ENCODE measurements around the gene PLIN4. TPM values are rescaled to one million over a fixed set of nuclear protein-coding genes. Genes with fewer than 3 reads are reported as not detected.
"Not testable (repeated sequence)": the region's sequence is repeated elsewhere in the genome, so short reads cannot be mapped to it uniquely, and the experiment has no call there.

The PLIN4 gene
- total RNA-seq, 2 donors from 2014 or later, result 3.4 to 7.1 TPM

- Histone ChIP-seq H3K4me3 (no peak overlapping the region), H3K9me3 (peaks cover 5% of the 10 kb centered on the region), H3K27me3 (replicated peaks; ENCODE audit: insufficient read depth) (no peaks in the 10 kb centered on the region), H3K4me1 (ENCODE audit: control insufficient read depth in 1 of 2, low read depth in 2 of 2) (no peaks in the 10 kb centered on the region), H3K27ac (no peak overlapping the region), H3K36me3 (no peaks in the 10 kb centered on the region)
- no peak for DNase-seq (ENCODE audit: low spot score)
- no peak for TF ChIP-seq CTCF (IDR thresholded peaks at IDR 0.05)
- ATAC-seq (ENCODE audit: insufficient number of reproducible peaks, low FRiP score, low read depth), result no peak
Observed at GRCh38 chr19:4542896-4543841, 24.9 kb upstream of the PLIN4 start.

- H3K27me3 ChIP-seq (replicated peaks; ENCODE audit: insufficient read depth); DNase-seq (ENCODE audit: low spot score); H3K36me3 ChIP-seq; H3K4me3 ChIP-seq; H3K4me1 ChIP-seq (ENCODE audit: control insufficient read depth in 1 of 2, low read depth in 2 of 2); H3K27ac ChIP-seq; H3K9me3 ChIP-seq; ATAC-seq (ENCODE audit: insufficient number of reproducible peaks, low FRiP score, low read depth): not testable (repeated sequence)
Observed at GRCh38 chr19:4541806-4542145, 23.5 kb upstream of the PLIN4 start.

- TF ChIP-seq CTCF (IDR thresholded peaks at IDR 0.05), result no peak
- ATAC-seq (ENCODE audit: insufficient number of reproducible peaks, low FRiP score, low read depth), result no peak
- no peaks in the 10 kb centered on the region for H3K4me1 ChIP-seq (ENCODE audit: control insufficient read depth in 1 of 2, low read depth in 2 of 2)
- H3K36me3 ChIP-seq, result no peaks in the 10 kb centered on the region
- peaks cover 5% of the 10 kb centered on the region for H3K9me3 ChIP-seq
- no peak for DNase-seq (ENCODE audit: low spot score)
- H3K27me3 ChIP-seq (replicated peaks; ENCODE audit: insufficient read depth), result no peaks in the 10 kb centered on the region
- no peak overlapping the region for H3K4me3 ChIP-seq
- no peak overlapping the region for H3K27ac ChIP-seq
Observed at GRCh38 chr19:4541114-4541805, 23.0 kb upstream of the PLIN4 start.

- Histone ChIP-seq H3K36me3 (no peaks in the 10 kb centered on the region), H3K4me1 (ENCODE audit: control insufficient read depth in 1 of 2, low read depth in 2 of 2) (peaks cover 0 to 8% of the 10 kb centered on the region in 2 donors), H3K27me3 (replicated peaks; ENCODE audit: insufficient read depth) (no peaks in the 10 kb centered on the region), H3K9me3 (peaks cover 5% of the 10 kb centered on the region), H3K4me3 (no peak within 1 kb of the TSS), H3K27ac (peak within 1 kb of the TSS in 1 of 2 donors; percentile 2)
- no peak for TF ChIP-seq CTCF (IDR thresholded peaks at IDR 0.05)
- ATAC-seq (ENCODE audit: insufficient number of reproducible peaks, low FRiP score, low read depth) (no peak), DNase-seq (ENCODE audit: low spot score) (no peak)
Observed at GRCh38 chr19:4539693-4540581, 21.7 kb upstream of the PLIN4 start, which contains the start of gene LRG1. Gene LRG1 (minus strand): TSS chr19:4540036. CDS start chr19:4540013, 23 bp downstream.

GRCh38 chr19:4539169-4539692, 20.9 kb upstream of the PLIN4 start:
- TF ChIP-seq CTCF (IDR thresholded peaks at IDR 0.05), result no peak
- H3K27ac ChIP-seq, result no peak overlapping the region

More at GRCh38 chr19:4539169-4539692, 20.9 kb upstream of the PLIN4 start:
- no peaks in the 10 kb centered on the region for H3K27me3 ChIP-seq (replicated peaks; ENCODE audit: insufficient read depth)
- DNase-seq (ENCODE audit: low spot score) (no peak), ATAC-seq (ENCODE audit: insufficient number of reproducible peaks, low FRiP score, low read depth) (no peak)
- H3K36me3 ChIP-seq, result no peaks in the 10 kb centered on the region
- H3K4me3 ChIP-seq, result no peak overlapping the region
- H3K4me1 ChIP-seq (ENCODE audit: control insufficient read depth in 1 of 2, low read depth in 2 of 2), result peaks cover 0 to 11% of the 10 kb centered on the region in 2 donors
- H3K9me3 ChIP-seq, result peaks cover 5% of the 10 kb centered on the region

Measured in thoracic aorta (tissue), 2 donors.